Neural progenitor cell (in vitro differentiated cells): ENCODE measurements around the gene NOX1. TPM values are rescaled to one million over a fixed set of nuclear protein-coding genes. Genes with fewer than 3 reads are reported as not detected.
A peak's percentile ranks its signal among the peaks of the same experiment; 100 is the strongest.
"Not testable (repeated sequence)": the region's sequence is repeated elsewhere in the genome, so short reads cannot be mapped to it uniquely, and the experiment has no call there.

ENCODE experiments used
- DNase-seq: peaks from one replicate; pipeline ENCODE4 v3.0.0-alpha.2; 2016; ENCODE audit warnings: low spot score
- H2AFZ ChIP-seq: fragments of 200-600 bp; sonication (generic); replicated peaks from 2 replicates; pipeline ENCODE4 v1.6.1; 2016; ENCODE audit warnings: antibody characterized with exemption
- H3F3A ChIP-seq: fragments of 200-600 bp; sonication (generic); 2 replicates; pipeline ENCODE4 v1.6.1; 2016; ENCODE audit warnings: antibody characterized with exemption, low read depth
- H3K27ac ChIP-seq: fragments of 200-600 bp; sonication (generic); 2 replicates; pipeline ENCODE4 v1.5.1; 2016; ENCODE audit warnings: mild to moderate bottlenecking
- H3K27me3 ChIP-seq: fragments of 200-600 bp; sonication (generic); 2 replicates; pipeline ENCODE4 v1.6.1; 2016; ENCODE audit warnings: mild to moderate bottlenecking, moderate library complexity
- H3K36me3 ChIP-seq: fragments of 200-600 bp; sonication (generic); 2 replicates; pipeline ENCODE4 v1.5.1; 2016
- H3K4me1 ChIP-seq: fragments of 200-600 bp; sonication (generic); 2 replicates; pipeline ENCODE4 v1.6.1; 2016; ENCODE audit warnings: mixed run types
- H3K4me2 ChIP-seq: fragments of 200-600 bp; sonication (generic); 2 replicates; pipeline ENCODE4 v1.6.1; 2016
- H3K4me3 ChIP-seq: fragments of 200-600 bp; sonication (generic); 2 replicates; pipeline ENCODE4 v1.5.1; 2016
- H3K79me2 ChIP-seq: fragments of 200-600 bp; sonication (generic); 2 replicates; pipeline ENCODE4 v1.6.1; 2016; ENCODE audit warnings: low read depth
- H3K9ac ChIP-seq: fragments of 200-600 bp; sonication (generic); 2 replicates; pipeline ENCODE4 v1.6.1; 2016
- H3K9me3 ChIP-seq: fragments of 200-600 bp; sonication (generic); 2 replicates; pipeline ENCODE4 v1.5.1; 2016; ENCODE audit warnings: low read depth
- H4K20me1 ChIP-seq: fragments of 200-600 bp; sonication (generic); 2 replicates; pipeline ENCODE4 v1.6.1; 2016; ENCODE audit warnings: low read depth
- H3K27ac Mint-ChIP-seq: 3 replicates; pipeline ENCODE4 v1.8.0; 2021; ENCODE audit warnings: mixed read lengths
- H3K27me3 Mint-ChIP-seq: 2 replicates; pipeline ENCODE4 v1.8.0; 2022; ENCODE audit warnings: low read depth, mild to moderate bottlenecking, inconsistent platforms, moderate library complexity, mixed read lengths; ENCODE audit not compliant: insufficient read depth
- H3K36me3 Mint-ChIP-seq: 3 replicates; pipeline ENCODE4 v1.8.0; 2021; ENCODE audit warnings: mixed read lengths
- H3K4me1 Mint-ChIP-seq: 3 replicates; pipeline ENCODE4 v1.8.0; 2021; ENCODE audit warnings: mixed read lengths
- H3K4me3 Mint-ChIP-seq: 3 replicates; pipeline ENCODE4 v1.8.0; 2021; ENCODE audit warnings: mild to moderate bottlenecking, moderate library complexity, mixed read lengths
- H3K9me3 Mint-ChIP-seq: 3 replicates; pipeline ENCODE4 v1.8.0; 2020; ENCODE audit warnings: mixed read lengths
- CTCF ChIP-seq: fragments of 200-600 bp; sonication (generic); IDR thresholded peaks from 2 replicates; pipeline ENCODE4 v1.5.1; 2017; ENCODE audit warnings: antibody characterized with exemption, mild to moderate bottlenecking
- EZH2 ChIP-seq: fragments of 200-600 bp; sonication (generic); IDR thresholded peaks from 2 replicates; pipeline ENCODE4 v1.6.1; 2017; ENCODE audit warnings: antibody characterized with exemption, mild to moderate bottlenecking, moderate library complexity
- EZH2phosphoT487 ChIP-seq: fragments of 200-600 bp; sonication (generic); IDR thresholded peaks from 2 replicates; pipeline ENCODE4 v1.6.1; 2017; ENCODE audit warnings: antibody characterized with exemption
- total RNA-seq: library from RNA; depleted of rRNA; stranded (reverse); fragments of >200 nt; gene quantifications from 2 replicates; pipeline ENCODE4 v1.2.3, GENCODE V29; 2015; ENCODE audit warnings: low replicate concordance

Gene NOX1
- total RNA-seq, 1 donor from 2014 or later = not detected

DNA sequence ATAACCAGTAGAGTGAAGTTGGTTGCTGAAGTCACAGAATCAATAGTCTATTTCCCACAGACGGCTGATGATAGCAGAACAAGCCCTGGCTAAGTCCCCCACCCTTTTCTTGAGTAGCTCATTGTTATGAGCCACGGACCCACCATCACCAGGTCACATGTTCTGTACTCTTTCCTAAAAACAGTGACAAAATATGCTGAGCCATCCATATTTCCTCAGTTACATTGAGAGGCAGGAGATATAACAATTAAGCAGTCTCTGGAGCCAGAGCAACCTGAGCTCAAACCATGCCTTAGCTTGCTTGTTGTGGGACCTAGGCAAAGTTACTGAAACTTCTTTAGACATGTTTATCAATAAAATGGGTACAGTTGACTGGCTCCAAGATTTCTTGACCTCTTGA is 56.8 kb downstream of the NOX1 start:
- Histone ChIP-seq H2AFZ (no peak overlapping the region), H3K36me3 (no peaks in the 10 kb centered on the region)
- peaks cover 9% of the 10 kb centered on the region for H3K9me3 Mint-ChIP-seq

GRCh38 chrX:100812216-100813158 is 61.7 kb downstream of the NOX1 start:
- H3K9me3 Mint-ChIP-seq = peaks cover 13% of the 10 kb centered on the region
- TF ChIP-seq EZH2phosphoT487 (no peak), CTCF (no peak), EZH2 (no peak)
- Histone ChIP-seq H3K9ac (no peak overlapping the region), H3K9me3 (peaks cover 9% of the 10 kb centered on the region), H3K36me3 (no peaks in the 10 kb centered on the region), H3K4me2 (no peak overlapping the region), H3K4me1 (no peaks in the 10 kb centered on the region), H4K20me1 (no peaks in the 10 kb centered on the region), H2AFZ (peak overlapping the region; percentile 50), H3K27me3 (peaks cover 20% of the 10 kb centered on the region), H3K4me3 (no peak overlapping the region), H3K27ac (no peak overlapping the region), H3K79me2 (no peaks in the 10 kb centered on the region), H3F3A (no peaks in the 10 kb centered on the region)
- no peaks in the 10 kb centered on the region for H3K4me1 Mint-ChIP-seq
- H3K36me3 Mint-ChIP-seq = no peaks in the 10 kb centered on the region
- H3K4me3 Mint-ChIP-seq = no peak overlapping the region
- DNase-seq = no peak
- no peak overlapping the region for H3K27ac Mint-ChIP-seq
- H3K27me3 Mint-ChIP-seq = peaks cover 5% of the 10 kb centered on the region

More for the DNA sequence above, 56.8 kb downstream of the NOX1 start:
- Mint-ChIP-seq H3K36me3 (no peaks in the 10 kb centered on the region), H3K4me3 (no peak overlapping the region), H3K27ac (no peak overlapping the region), H3K4me1 (peaks cover 4% of the 10 kb centered on the region), H3K27me3 (peaks cover 2% of the 10 kb centered on the region)
- Histone ChIP-seq H3K9ac (no peak overlapping the region), H3K9me3 (peaks cover 9% of the 10 kb centered on the region), H3K4me3 (no peak overlapping the region), H3K4me1 (no peaks in the 10 kb centered on the region), H3K4me2 (no peak overlapping the region), H3K79me2 (peaks cover 9% of the 10 kb centered on the region), H4K20me1 (no peaks in the 10 kb centered on the region), H3K27me3 (peaks cover 35% of the 10 kb centered on the region), H3F3A (no peaks in the 10 kb centered on the region), H3K27ac (no peak overlapping the region)
- DNase-seq = no peak
- no peak for TF ChIP-seq CTCF
- no peak for TF ChIP-seq EZH2phosphoT487
- TF ChIP-seq EZH2 = no peak

GRCh38 chrX:100808265-100808664 is 65.9 kb downstream of the NOX1 start:
- not testable (repeated sequence) for H3K27ac ChIP-seq, H2AFZ ChIP-seq, H3K9ac ChIP-seq, H3K79me2 ChIP-seq, H3K4me2 ChIP-seq, H3K27ac Mint-ChIP-seq, H3K4me1 ChIP-seq, H3K27me3 Mint-ChIP-seq, H3K4me3 ChIP-seq, H3K4me1 Mint-ChIP-seq, H3K27me3 ChIP-seq, DNase-seq, H3F3A ChIP-seq, H3K9me3 ChIP-seq, H4K20me1 ChIP-seq, H3K4me3 Mint-ChIP-seq, H3K36me3 ChIP-seq, H3K36me3 Mint-ChIP-seq
- H3K9me3 Mint-ChIP-seq = peaks cover 12% of the 10 kb centered on the region

GRCh38 chrX:100804780-100805179 is 69.4 kb downstream of the NOX1 start:
- no peak overlapping the region for H3K9ac ChIP-seq
- Mint-ChIP-seq H3K4me3 (no peak overlapping the region), H3K27me3 (peaks cover 8% of the 10 kb centered on the region), H3K9me3 (peaks cover 9% of the 10 kb centered on the region), H3K36me3 (no peaks in the 10 kb centered on the region), H3K27ac (no peak overlapping the region), H3K4me1 (no peaks in the 10 kb centered on the region)
- TF ChIP-seq CTCF (no peak), EZH2phosphoT487 (no peak), EZH2 (no peak)
- no peak overlapping the region for H3K4me2 ChIP-seq
- no peaks in the 10 kb centered on the region for H3K4me1 ChIP-seq
- no peaks in the 10 kb centered on the region for H4K20me1 ChIP-seq
- no peaks in the 10 kb centered on the region for H3F3A ChIP-seq
- no peaks in the 10 kb centered on the region for H3K9me3 ChIP-seq
- no peak for DNase-seq
- no peak overlapping the region for H3K27ac ChIP-seq
- no peak overlapping the region for H3K4me3 ChIP-seq
- H3K36me3 ChIP-seq = no peaks in the 10 kb centered on the region
- H3K27me3 ChIP-seq = no peaks in the 10 kb centered on the region
- H3K79me2 ChIP-seq = no peaks in the 10 kb centered on the region
- no peak overlapping the region for H2AFZ ChIP-seq
